Neuronal stem cell (in vitro differentiated cells): ENCODE results near the gene PPEF1. TPM values are rescaled to one million over a fixed set of nuclear protein-coding genes. Genes with fewer than 3 reads are reported as not detected.
A peak's percentile ranks its signal among the peaks of the same experiment; 100 is the strongest.

Experiments used
- DNase-seq: peaks from one replicate; pipeline ENCODE4 v3.0.0-alpha.2; 2013; ENCODE audit warnings: low spot score
- H2AFZ ChIP-seq: one replicate; pipeline ENCODE4 v1.6.1; 2013; ENCODE audit warnings: mild to moderate bottlenecking, low read length, inconsistent platforms
- H2AK5ac ChIP-seq: 2 replicates; pipeline ENCODE4 v1.6.1; 2013; ENCODE audit warnings: low read depth, mild to moderate bottlenecking, inconsistent platforms, low read length, moderate library complexity, mixed read lengths
- H2BK120ac ChIP-seq: 2 replicates; pipeline ENCODE4 v1.6.1; 2013; ENCODE audit warnings: low read depth, mild to moderate bottlenecking, inconsistent platforms, low read length, moderate library complexity, mixed read lengths
- H2BK12ac ChIP-seq: one replicate; pipeline ENCODE4 v1.6.1; 2013; ENCODE audit warnings: low read length, inconsistent platforms
- H2BK15ac ChIP-seq: 2 replicates; pipeline ENCODE4 v1.6.1; 2013; ENCODE audit warnings: mild to moderate bottlenecking, low read length, inconsistent platforms, mixed read lengths
- H2BK5ac ChIP-seq: one replicate; pipeline ENCODE4 v1.6.1; 2013; ENCODE audit warnings: inconsistent platforms, mild to moderate bottlenecking, low read length, moderate library complexity
- H3K14ac ChIP-seq: one replicate; pipeline ENCODE4 v1.6.1; 2013; ENCODE audit warnings: low read length, inconsistent platforms
- H3K18ac ChIP-seq: 2 replicates; pipeline ENCODE4 v1.6.1; 2013; ENCODE audit warnings: low read length, inconsistent platforms
- H3K23ac ChIP-seq: 2 replicates; pipeline ENCODE4 v1.6.1; 2013; ENCODE audit warnings: low read depth, mild to moderate bottlenecking, mixed read lengths, low read length, inconsistent platforms; ENCODE audit not compliant: poor library complexity
- H3K27ac ChIP-seq: replicated peaks from 3 replicates; pipeline ENCODE4 v1.5.1; 2013; ENCODE audit warnings: low read length, inconsistent platforms
- H3K27me3 ChIP-seq, 3 experiments: 2 replicates each; pipeline ENCODE4 v1.6.1; 2013; ENCODE audit warnings: low read length in 3 of 3, mild to moderate bottlenecking in 2 of 3, inconsistent platforms in 1 of 3, low read depth in 1 of 3, mixed read lengths in 1 of 3, moderate library complexity in 1 of 3; ENCODE audit not compliant: control insufficient read depth in 3 of 3, insufficient read depth in 3 of 3
- H3K36me3 ChIP-seq, 2 donors: replicated peaks in 1 of 2; 2 replicates each; pipeline ENCODE4 v1.6.1; 2013; ENCODE audit warnings: low read length in 2 of 2; ENCODE audit not compliant: control insufficient read depth in 2 of 2, insufficient read depth in 2 of 2
- H3K4ac ChIP-seq: 2 replicates; pipeline ENCODE4 v1.6.1; 2013; ENCODE audit warnings: inconsistent platforms, mild to moderate bottlenecking, low read length, moderate library complexity
- H3K4me1 ChIP-seq, 2 donors: 1 replicate in 1 of 2; 2 replicates in 1 of 2; pipeline ENCODE4 v1.6.1; 2013; ENCODE audit warnings: low read length in 2 of 2, low read depth in 1 of 2; ENCODE audit not compliant: control insufficient read depth in 2 of 2, insufficient read depth in 1 of 2
- H3K4me2 ChIP-seq: one replicate; pipeline ENCODE4 v1.6.1; 2013; ENCODE audit warnings: mild to moderate bottlenecking, low read length, inconsistent platforms; ENCODE audit not compliant: insufficient read depth, poor library complexity, severe bottlenecking
- H3K4me3 ChIP-seq, 2 donors: 2 replicates each; pipeline ENCODE4 v1.5.1; 2013; ENCODE audit warnings: low read length in 2 of 2, mild to moderate bottlenecking in 2 of 2, inconsistent platforms in 1 of 2, moderate library complexity in 1 of 2
- H3K79me1 ChIP-seq: one replicate; pipeline ENCODE4 v1.6.1; 2013; ENCODE audit warnings: low read depth, mild to moderate bottlenecking, inconsistent platforms, low read length, moderate library complexity
- H3K9ac ChIP-seq: one replicate; pipeline ENCODE4 v1.6.1; 2013; ENCODE audit warnings: mild to moderate bottlenecking, low read depth, low read length, inconsistent platforms; ENCODE audit not compliant: poor library complexity
- H3K9me3 ChIP-seq, 2 donors: replicated peaks in 1 of 2; 2 replicates each; pipeline versions ENCODE3 to v1.6.1; 2013; ENCODE audit warnings: low read length in 2 of 2, mild to moderate bottlenecking in 2 of 2, inconsistent platforms in 1 of 2, low read depth in 1 of 2, mixed read lengths in 1 of 2, moderate library complexity in 1 of 2; ENCODE audit not compliant: control insufficient read depth in 2 of 2, insufficient read depth in 1 of 2
- H4K8ac ChIP-seq: one replicate; pipeline ENCODE4 v1.6.1; 2013; ENCODE audit warnings: low read depth, mild to moderate bottlenecking, inconsistent platforms, low read length, moderate library complexity
- H4K91ac ChIP-seq: one replicate; pipeline ENCODE4 v1.6.1; 2013; ENCODE audit warnings: low read length, low read depth, mild to moderate bottlenecking, inconsistent platforms; ENCODE audit not compliant: poor library complexity
- WGBS, 2 donors: extraction: QIAGEN DNeasy Blood & Tissue Kit; methylation state at CpG; one replicate each; pipeline ENCODE4 v1.1.7; 2013; ENCODE audit warnings: missing lambda C conversion rate in 2 of 2, mixed read lengths in 1 of 2; ENCODE audit not compliant: insufficient read length in 2 of 2, insufficient replicate concordance in 1 of 2; ENCODE audit errors: extremely low coverage in 2 of 2; 5-methylcytosine and 5-hydroxymethylcytosine counted together
- polyA plus RNA-seq, 2 experiments: library from polyadenylated mRNA; stranded (reverse); fragments of 200-250 nt; gene quantifications; one replicate each; pipeline ENCODE4 v1.2.3, GENCODE V29; 2013

The PPEF1 gene, protein sequence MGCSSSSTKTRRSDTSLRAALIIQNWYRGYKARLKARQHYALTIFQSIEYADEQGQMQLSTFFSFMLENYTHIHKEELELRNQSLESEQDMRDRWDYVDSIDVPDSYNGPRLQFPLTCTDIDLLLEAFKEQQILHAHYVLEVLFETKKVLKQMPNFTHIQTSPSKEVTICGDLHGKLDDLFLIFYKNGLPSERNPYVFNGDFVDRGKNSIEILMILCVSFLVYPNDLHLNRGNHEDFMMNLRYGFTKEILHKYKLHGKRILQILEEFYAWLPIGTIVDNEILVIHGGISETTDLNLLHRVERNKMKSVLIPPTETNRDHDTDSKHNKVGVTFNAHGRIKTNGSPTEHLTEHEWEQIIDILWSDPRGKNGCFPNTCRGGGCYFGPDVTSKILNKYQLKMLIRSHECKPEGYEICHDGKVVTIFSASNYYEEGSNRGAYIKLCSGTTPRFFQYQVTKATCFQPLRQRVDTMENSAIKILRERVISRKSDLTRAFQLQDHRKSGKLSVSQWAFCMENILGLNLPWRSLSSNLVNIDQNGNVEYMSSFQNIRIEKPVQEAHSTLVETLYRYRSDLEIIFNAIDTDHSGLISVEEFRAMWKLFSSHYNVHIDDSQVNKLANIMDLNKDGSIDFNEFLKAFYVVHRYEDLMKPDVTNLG
- 0.71 TPM for polyA plus RNA-seq (2013, experiment 1 of 2)
- 0.62 TPM for polyA plus RNA-seq (2013, experiment 2 of 2)

DNA sequence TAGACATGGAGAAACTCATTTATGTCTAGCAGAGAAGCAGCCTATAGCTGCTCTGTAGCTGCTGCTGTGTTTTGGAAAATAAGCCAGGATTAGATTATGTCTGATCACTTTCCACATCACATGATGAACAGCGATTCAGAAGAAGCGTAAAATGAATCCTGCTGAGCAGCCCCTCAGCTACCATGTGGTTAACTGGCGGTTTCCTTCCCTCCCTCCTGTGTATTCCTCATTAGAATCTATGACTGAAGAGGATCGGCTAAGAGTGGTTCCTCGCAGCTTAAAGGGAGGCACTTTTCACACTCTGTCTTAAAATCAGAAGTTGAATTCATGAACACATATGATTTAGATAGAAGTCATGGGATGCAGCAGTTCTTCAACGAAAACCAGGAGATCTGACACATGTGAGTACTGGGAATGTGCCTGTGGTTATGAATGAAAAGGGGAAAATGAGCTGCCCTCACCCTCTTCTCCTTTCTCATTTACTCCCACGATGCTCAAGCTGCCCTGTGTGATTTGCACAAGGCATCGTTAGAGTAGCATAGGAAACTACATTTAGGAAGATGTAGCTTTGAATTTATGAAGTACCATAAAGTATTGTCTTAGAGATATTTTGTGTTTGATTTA lies at the start of gene PPEF1:
Gene PPEF1, plus strand, starts transcription at position 220 of the 624 bp plus-strand sequence. Its CDS starts 136 bp downstream, at position 356.
- DNase-seq: no peak
- Histone ChIP-seq H2BK120ac (no peak within 1 kb of the TSS), H3K23ac (no peak within 1 kb of the TSS), H3K4me2 (no peak within 1 kb of the TSS), H2BK12ac (no peak within 1 kb of the TSS), H3K9me3 (no peaks in the 10 kb centered on the region), H2AFZ (peak within 1 kb of the TSS; percentile 11), H3K18ac (no peak within 1 kb of the TSS), H3K4me1 (peaks cover 0 to 1% of the 10 kb centered on the region in 2 donors), H2AK5ac (no peak within 1 kb of the TSS), H4K8ac (no peak within 1 kb of the TSS), H3K9ac (no peak within 1 kb of the TSS), H3K79me1 (no peaks in the 10 kb centered on the region), H2BK5ac (no peak within 1 kb of the TSS), H3K36me3 (no peaks in the 10 kb centered on the region), H3K27me3 (no peaks in the 10 kb centered on the region), H3K4ac (no peak within 1 kb of the TSS), H3K4me3 (no peak within 1 kb of the TSS), H4K91ac (no peak within 1 kb of the TSS), H3K14ac (no peak within 1 kb of the TSS), H3K27ac (no peak within 1 kb of the TSS), H2BK15ac (no peak within 1 kb of the TSS)
- no CpG with 5 or more reads among the region's 8 CpGs for WGBS, 2 donors

DNA sequence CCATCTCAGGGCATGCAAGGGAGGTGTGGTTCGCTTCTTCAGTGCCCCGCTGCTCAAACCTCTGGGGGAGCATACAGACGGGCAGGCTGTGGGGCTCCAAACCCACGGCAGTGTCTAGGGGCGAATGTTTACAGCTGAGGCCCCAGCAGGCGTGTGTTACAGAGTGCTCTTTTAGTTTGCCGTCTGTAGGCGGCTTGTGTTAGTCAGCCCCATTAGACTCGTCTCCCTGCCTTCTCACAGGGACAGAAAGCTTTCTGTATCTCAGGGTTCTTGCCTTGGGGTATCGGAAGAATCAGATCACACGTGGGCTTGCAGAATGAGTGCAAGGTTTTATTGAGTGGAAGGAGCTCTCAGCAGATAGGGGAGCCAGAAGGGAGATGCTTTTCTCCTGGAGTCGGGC lies 46.2 kb upstream of the PPEF1 start:
- Histone ChIP-seq H2BK12ac (no peak overlapping the region), H3K79me1 (no peaks in the 10 kb centered on the region), H4K8ac (no peak overlapping the region), H2AK5ac (no peak overlapping the region), H3K9me3 (no peaks in the 10 kb centered on the region), H3K27me3 (no peaks in the 10 kb centered on the region), H3K4me2 (no peak overlapping the region), H3K23ac (no peak overlapping the region), H3K36me3 (no peaks in the 10 kb centered on the region), H4K91ac (no peak overlapping the region), H3K27ac (no peak overlapping the region), H3K18ac (no peak overlapping the region), H2AFZ (no peak overlapping the region), H3K4me1 (no peaks in the 10 kb centered on the region), H2BK15ac (no peak overlapping the region), H2BK5ac (no peak overlapping the region), H3K4ac (no peak overlapping the region), H3K4me3 (no peak overlapping the region), H3K14ac (no peak overlapping the region), H2BK120ac (no peak overlapping the region), H3K9ac (no peak overlapping the region)
- DNase-seq: no peak
- no CpG with 5 or more reads among the region's 12 CpGs for WGBS, 2 donors

DNA sequence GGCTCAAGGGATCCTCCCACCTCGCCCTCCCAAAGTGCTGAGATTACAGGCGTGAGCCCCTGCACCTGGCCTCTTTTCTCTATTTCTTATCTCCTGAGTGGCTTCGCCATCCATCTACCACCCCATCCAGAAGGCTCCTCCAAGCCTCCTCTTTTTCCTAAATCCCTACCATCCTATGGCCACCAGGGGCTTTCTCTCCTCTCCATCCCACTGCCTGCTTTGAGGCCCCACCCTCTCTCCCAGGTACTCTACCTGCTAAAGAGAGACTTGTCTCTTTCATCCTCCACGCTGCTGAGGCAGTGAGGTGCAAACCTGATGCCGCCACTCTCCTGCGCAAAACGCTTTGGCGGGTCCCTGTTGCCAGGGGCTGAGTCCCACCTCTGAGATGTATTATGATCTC lies 42.5 kb upstream of the PPEF1 start:
- Histone ChIP-seq H2AK5ac (no peak overlapping the region), H3K4me2 (no peak overlapping the region), H3K79me1 (no peaks in the 10 kb centered on the region), H2BK12ac (no peak overlapping the region), H3K4ac (no peak overlapping the region), H3K27me3 (no peaks in the 10 kb centered on the region), H2BK5ac (no peak overlapping the region), H3K18ac (no peak overlapping the region), H3K4me3 (no peak overlapping the region), H4K91ac (no peak overlapping the region), H4K8ac (no peak overlapping the region), H2BK120ac (no peak overlapping the region), H3K23ac (no peak overlapping the region), H3K36me3 (no peaks in the 10 kb centered on the region), H2AFZ (no peak overlapping the region), H2BK15ac (no peak overlapping the region), H3K4me1 (no peaks in the 10 kb centered on the region), H3K27ac (no peak overlapping the region), H3K9ac (no peak overlapping the region), H3K9me3 (no peaks in the 10 kb centered on the region), H3K14ac (no peak overlapping the region)
- DNase-seq: no peak
- WGBS, 2 donors: no CpG with 5 or more reads among the region's 8 CpGs

DNA sequence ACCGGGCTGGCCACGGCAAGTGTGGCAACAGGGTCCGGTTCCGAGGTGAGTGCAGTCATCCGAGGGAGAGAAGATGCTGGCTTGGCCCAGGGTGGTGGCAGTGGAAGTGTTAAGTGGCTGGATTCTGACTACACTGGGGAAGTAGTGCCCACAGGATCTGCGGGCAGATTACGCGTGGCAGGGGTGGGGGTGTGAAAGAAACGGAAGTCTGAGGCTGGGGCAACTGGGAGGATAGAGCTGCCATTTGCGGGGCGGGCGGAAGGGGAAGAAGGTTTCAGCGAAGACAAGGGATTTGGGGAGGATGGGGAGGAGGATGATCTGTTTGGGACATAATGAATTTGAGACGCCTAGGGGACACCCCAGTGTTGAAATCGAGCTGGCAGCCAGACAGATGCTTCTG lies 40.8 kb upstream of the PPEF1 start:
- no peak overlapping the region for H2BK5ac ChIP-seq
- H4K8ac ChIP-seq: no peak overlapping the region
- H4K91ac ChIP-seq: no peak overlapping the region
- H2BK120ac ChIP-seq: no peak overlapping the region
- no peak overlapping the region for H3K23ac ChIP-seq
- H3K4ac ChIP-seq: no peak overlapping the region
- WGBS, 2 donors: no CpG with 5 or more reads among the region's 15 CpGs
- no peak overlapping the region for H3K27ac ChIP-seq
- no peaks in the 10 kb centered on the region for H3K9me3 ChIP-seq
- H2AFZ ChIP-seq: no peak overlapping the region
- no peak overlapping the region for H2AK5ac ChIP-seq
- no peak overlapping the region for H3K4me3 ChIP-seq
- H3K36me3 ChIP-seq: no peaks in the 10 kb centered on the region
- H3K79me1 ChIP-seq: no peaks in the 10 kb centered on the region
- H3K27me3 ChIP-seq: no peaks in the 10 kb centered on the region
- H3K4me2 ChIP-seq: no peak overlapping the region
- H3K4me1 ChIP-seq: no peaks in the 10 kb centered on the region
- H2BK15ac ChIP-seq: no peak overlapping the region
- H2BK12ac ChIP-seq: no peak overlapping the region
- no peak overlapping the region for H3K14ac ChIP-seq
- H3K9ac ChIP-seq: no peak overlapping the region
- H3K18ac ChIP-seq: no peak overlapping the region
- no peak for DNase-seq
